Measurements from ENCODE around the gene PPP1R11. TPM values are rescaled to one million over a fixed set of nuclear protein-coding genes. Genes with fewer than 3 reads are reported as not detected.

Gene PPP1R11
- total and polyA plus RNA-seq, 9 of the 15 experiments (the other 6 are each of a cell fraction or from before 2014, with no cell fraction given), result 17.8 to 94.8 (median 44.6) TPM

DNA sequence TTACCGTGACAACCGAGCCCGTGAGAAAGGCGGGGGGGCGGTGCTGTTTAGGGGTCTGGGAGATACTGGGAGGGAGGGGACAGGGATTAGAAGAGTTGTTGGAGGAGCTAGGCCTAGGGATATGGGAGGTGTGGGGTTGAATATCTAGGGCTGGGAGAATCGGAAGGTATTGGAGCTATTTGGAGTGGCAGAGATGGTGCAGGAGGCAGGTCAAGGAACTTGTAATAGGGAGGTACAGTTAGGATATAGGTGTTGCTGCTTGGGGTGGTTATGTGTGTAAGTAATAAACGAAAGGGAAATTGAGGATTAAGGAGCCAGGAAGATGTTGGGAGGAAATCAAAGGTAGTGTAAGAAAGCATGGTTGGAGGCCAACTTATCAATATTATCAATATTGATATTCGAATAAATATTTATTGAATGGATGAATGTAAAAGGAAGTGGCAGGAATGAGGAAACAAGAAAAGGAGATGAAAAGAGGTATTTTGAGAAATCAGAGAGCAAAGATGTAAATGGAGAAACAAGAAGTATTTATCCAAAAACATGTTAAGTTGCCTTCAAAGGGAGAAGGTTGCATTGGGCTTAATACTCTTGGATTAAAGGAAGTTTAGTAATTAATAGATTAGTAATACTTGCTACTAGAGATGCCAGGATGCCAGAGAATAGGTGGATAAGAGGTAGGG, 602 bp downstream of the PPP1R11 start (continued):
- TF ChIP-seq MTF1 (CRISPR knock-in tag; IDR thresholded peaks at IDR 0.05; ENCODE audit: borderline replicate concordance), result no peak
- TF ChIP-seq, protein P1, sequence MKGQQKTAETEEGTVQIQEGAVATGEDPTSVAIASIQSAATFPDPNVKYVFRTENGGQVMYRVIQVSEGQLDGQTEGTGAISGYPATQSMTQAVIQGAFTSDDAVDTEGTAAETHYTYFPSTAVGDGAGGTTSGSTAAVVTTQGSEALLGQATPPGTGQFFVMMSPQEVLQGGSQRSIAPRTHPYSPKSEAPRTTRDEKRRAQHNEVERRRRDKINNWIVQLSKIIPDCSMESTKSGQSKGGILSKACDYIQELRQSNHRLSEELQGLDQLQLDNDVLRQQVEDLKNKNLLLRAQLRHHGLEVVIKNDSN (CRISPR knock-in tag; IDR thresholded peaks at IDR 0.05), result 0 out of 2 replicates have a peak, but pooled peaks have one; percentile 4
- TF ChIP-seq, protein P2, sequence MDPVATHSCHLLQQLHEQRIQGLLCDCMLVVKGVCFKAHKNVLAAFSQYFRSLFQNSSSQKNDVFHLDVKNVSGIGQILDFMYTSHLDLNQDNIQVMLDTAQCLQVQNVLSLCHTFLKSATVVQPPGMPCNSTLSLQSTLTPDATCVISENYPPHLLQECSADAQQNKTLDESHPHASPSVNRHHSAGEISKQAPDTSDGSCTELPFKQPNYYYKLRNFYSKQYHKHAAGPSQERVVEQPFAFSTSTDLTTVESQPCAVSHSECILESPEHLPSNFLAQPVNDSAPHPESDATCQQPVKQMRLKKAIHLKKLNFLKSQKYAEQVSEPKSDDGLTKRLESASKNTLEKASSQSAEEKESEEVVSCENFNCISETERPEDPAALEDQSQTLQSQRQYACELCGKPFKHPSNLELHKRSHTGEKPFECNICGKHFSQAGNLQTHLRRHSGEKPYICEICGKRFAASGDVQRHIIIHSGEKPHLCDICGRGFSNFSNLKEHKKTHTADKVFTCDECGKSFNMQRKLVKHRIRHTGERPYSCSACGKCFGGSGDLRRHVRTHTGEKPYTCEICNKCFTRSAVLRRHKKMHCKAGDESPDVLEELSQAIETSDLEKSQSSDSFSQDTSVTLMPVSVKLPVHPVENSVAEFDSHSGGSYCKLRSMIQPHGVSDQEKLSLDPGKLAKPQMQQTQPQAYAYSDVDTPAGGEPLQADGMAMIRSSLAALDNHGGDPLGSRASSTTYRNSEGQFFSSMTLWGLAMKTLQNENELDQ (CRISPR knock-in tag; IDR thresholded peaks at IDR 0.05; ENCODE audit: borderline replicate concordance), result no peak
- TF ChIP-seq POLR3A (IDR thresholded peaks at IDR 0.05; ENCODE audit: borderline replicate concordance, extremely low read depth, insufficient read depth, insufficient read length), result no peak
- no peak for TF ChIP-seq RFX5 (IDR thresholded peaks at IDR 0.05; ENCODE audit: low read depth, low read length)
- no peak; a peak in 1 of 4 replicates for TF ChIP-seq HDAC1 (IDR thresholded peaks at IDR 0.05)
- no peak for TF ChIP-seq PHF21A (IDR thresholded peaks at IDR 0.05; ENCODE audit: borderline replicate concordance, low read depth)
- TF ChIP-seq EGR1 (conservative IDR thresholded peaks at IDR 0.05), result no peak
- TF ChIP-seq TCF3 (CRISPR knock-in tag; IDR thresholded peaks at IDR 0.05), result no peak
- TF ChIP-seq MYBL2 (IDR thresholded peaks at IDR 0.05; ENCODE audit: low read depth), result 0 out of 2 replicates have a peak, but pooled peaks have one; percentile 9
- TF ChIP-seq MYBL2 (CRISPR knock-in tag; IDR thresholded peaks at IDR 0.05; ENCODE audit: borderline replicate concordance), result no peak
- no peak for TF ChIP-seq RCOR1 (IDR thresholded peaks at IDR 0.05; ENCODE audit: borderline replicate concordance in 1 of 2, low read depth in 2 of 2, low read length in 2 of 2)
- TF ChIP-seq BACH1 (tag; IDR thresholded peaks at IDR 0.05), result no peak
- TF ChIP-seq MYC (IDR thresholded peaks at IDR 0.05; ENCODE audit: low read depth, low read length), result no peak
- TF ChIP-seq MYC (CRISPR knock-in tag; IDR thresholded peaks at IDR 0.05; ENCODE audit: borderline replicate concordance, low read depth), result no peak; the same call in 1 of the 2 replicates
- TF ChIP-seq TAF9B (IDR thresholded peaks at IDR 0.05; ENCODE audit: partially characterized antibody), result no peak
- peak; percentile 40; the same call in 1 of the 2 replicates for TF ChIP-seq SMARCE1 (IDR thresholded peaks at IDR 0.05)
- TF ChIP-seq CBFB (CRISPR knock-in tag; IDR thresholded peaks at IDR 0.05), result no peak
